HG03135 (cell line): ENCODE data around the gene PDE1A.
A peak's percentile ranks its signal among the peaks of the same experiment; 100 is the strongest.
"Not testable (repeated sequence)": the region's sequence is repeated elsewhere in the genome, so short reads cannot be mapped to it uniquely, and the experiment has no call there.

ENCODE experiments used
- ATAC-seq: cut with Tn5 transposase; IDR thresholded peaks from one replicate; pipeline ENCODE4 v1.9.1; 2021; ENCODE audit warnings: mild to moderate bottlenecking, moderate library complexity; ENCODE audit not compliant: unreplicated experiment

Gene PDE1A

GRCh38 chr2:182281276-182281675 is 145.6 kb downstream of the PDE1A start:
- ATAC-seq = no peak

- no peak for ATAC-seq
Measured at GRCh38 chr2:182280118-182280517, 146.7 kb downstream of the PDE1A start.

GRCh38 chr2:182276662-182277061 is 150.2 kb downstream of the PDE1A start:
- not testable (repeated sequence) for ATAC-seq

- no peak for ATAC-seq
Measured at GRCh38 chr2:182267971-182268370, 158.9 kb downstream of the PDE1A start.

- no peak for ATAC-seq
Measured at GRCh38 chr2:182266909-182267308, 159.9 kb downstream of the PDE1A start.

- ATAC-seq = no peak
Measured at GRCh38 chr2:182265718-182266117, 161.1 kb downstream of the PDE1A start.

GRCh38 chr2:182261860-182262387 is 164.9 kb downstream of the PDE1A start:
- ATAC-seq = no peak

GRCh38 chr2:182259629-182260150 is 167.1 kb downstream of the PDE1A start:
- ATAC-seq = no peak

GRCh38 chr2:182252534-182252933 is 174.3 kb downstream of the PDE1A start:
- ATAC-seq = no peak

GRCh38 chr2:182248898-182249297 is 177.9 kb downstream of the PDE1A start:
- no peak for ATAC-seq

- no peak for ATAC-seq
Measured at GRCh38 chr2:182248362-182248761, 178.5 kb downstream of the PDE1A start.

- ATAC-seq = no peak
Measured at GRCh38 chr2:182247831-182248230, 179.0 kb downstream of the PDE1A start.

- ATAC-seq = no peak
Measured at GRCh38 chr2:182245963-182246362, 180.9 kb downstream of the PDE1A start.

- no peak for ATAC-seq
Measured at GRCh38 chr2:182242609-182243008, 184.2 kb downstream of the PDE1A start.

GRCh38 chr2:182241936-182242335 is 184.9 kb downstream of the PDE1A start:
- no peak for ATAC-seq

GRCh38 chr2:182240862-182241371 is 185.9 kb downstream of the PDE1A start:
- ATAC-seq = peak; percentile 100

GRCh38 chr2:182230561-182230960 is 196.3 kb downstream of the PDE1A start:
- no peak for ATAC-seq

GRCh38 chr2:182229297-182229696 is 197.5 kb downstream of the PDE1A start:
- ATAC-seq = no peak

- no peak for ATAC-seq
Measured at GRCh38 chr2:182228741-182229140, 198.1 kb downstream of the PDE1A start.

GRCh38 chr2:182228073-182228473 is 198.8 kb downstream of the PDE1A start:
- no peak for ATAC-seq

- no peak for ATAC-seq
Measured at GRCh38 chr2:182226807-182227206, 200.0 kb downstream of the PDE1A start.

- no peak for ATAC-seq
Measured at GRCh38 chr2:182224669-182225068, 202.2 kb downstream of the PDE1A start.

GRCh38 chr2:182220998-182221397 is 205.8 kb downstream of the PDE1A start:
- no peak for ATAC-seq
